ENCODE measurements around the gene KLHL6. TPM values are rescaled to one million over a fixed set of nuclear protein-coding genes. Genes with fewer than 3 reads are reported as not detected.
A peak's percentile ranks its signal among the peaks of the same experiment; 100 is the strongest.
"Not testable (repeated sequence)": the region's sequence is repeated elsewhere in the genome, so short reads cannot be mapped to it uniquely, and the experiment has no call there.

Gene KLHL6
- total RNA-seq, 1 experiment from 2014 or later = 41.1 TPM

DNA sequence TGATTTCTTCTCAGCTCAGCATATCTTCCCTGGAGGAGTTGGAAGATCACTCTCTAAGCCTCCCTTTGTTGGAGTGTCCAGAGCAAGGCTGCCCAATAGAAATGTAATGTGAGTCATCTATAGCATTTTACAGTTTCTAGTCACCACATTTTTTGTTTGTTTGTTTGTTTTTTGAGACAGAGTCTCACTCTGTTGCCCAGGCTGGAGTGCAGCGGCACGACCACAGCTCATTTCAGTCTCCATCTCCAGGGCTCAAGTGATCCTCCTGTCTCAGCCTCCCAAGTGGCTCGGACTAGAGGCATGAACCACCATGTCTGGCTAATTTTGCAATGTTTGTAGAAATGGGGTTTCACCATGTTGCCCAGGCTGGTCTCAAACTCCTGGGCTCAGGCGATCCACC, 21.3 kb downstream of the KLHL6 start:
- DNase-seq = no peak
- H3K36me3 ChIP-seq (ENCODE audit: insufficient read depth, low read length) = no peaks in the 10 kb centered on the region
- no peaks in the 10 kb centered on the region for H3K27me3 ChIP-seq (ENCODE audit: low read length)
- H2AFZ ChIP-seq (ENCODE audit: low read length) = no peak overlapping the region
- H3K79me2 ChIP-seq (ENCODE audit: low read length) = peaks cover 35% of the 10 kb centered on the region
- H3K4me1 ChIP-seq (ENCODE audit: low read length) = peaks cover 63% of the 10 kb centered on the region
- no peak overlapping the region for H3K4me3 ChIP-seq (ENCODE audit: low read length)
- peaks cover 11% of the 10 kb centered on the region; the same call in 1 of the 2 replicates for H4K20me1 ChIP-seq (ENCODE audit: insufficient read depth, low read depth, low read length)
- peak overlapping the region; percentile 21 for H3K4me2 ChIP-seq (ENCODE audit: low read depth, low read length, poor library complexity, severe bottlenecking)
- no peak overlapping the region for H3K9ac ChIP-seq (ENCODE audit: low read length)
- no peaks in the 10 kb centered on the region for H3K9me2 ChIP-seq (replicated peaks; ENCODE audit: insufficient read depth, low read length)
- H3K9me3 ChIP-seq (ENCODE audit: low read length) = no peaks in the 10 kb centered on the region
- H3K27ac ChIP-seq (ENCODE audit: low read length) = 0 out of 2 replicates have a peak overlapping the region, but pooled peaks have one; percentile 27

DNA sequence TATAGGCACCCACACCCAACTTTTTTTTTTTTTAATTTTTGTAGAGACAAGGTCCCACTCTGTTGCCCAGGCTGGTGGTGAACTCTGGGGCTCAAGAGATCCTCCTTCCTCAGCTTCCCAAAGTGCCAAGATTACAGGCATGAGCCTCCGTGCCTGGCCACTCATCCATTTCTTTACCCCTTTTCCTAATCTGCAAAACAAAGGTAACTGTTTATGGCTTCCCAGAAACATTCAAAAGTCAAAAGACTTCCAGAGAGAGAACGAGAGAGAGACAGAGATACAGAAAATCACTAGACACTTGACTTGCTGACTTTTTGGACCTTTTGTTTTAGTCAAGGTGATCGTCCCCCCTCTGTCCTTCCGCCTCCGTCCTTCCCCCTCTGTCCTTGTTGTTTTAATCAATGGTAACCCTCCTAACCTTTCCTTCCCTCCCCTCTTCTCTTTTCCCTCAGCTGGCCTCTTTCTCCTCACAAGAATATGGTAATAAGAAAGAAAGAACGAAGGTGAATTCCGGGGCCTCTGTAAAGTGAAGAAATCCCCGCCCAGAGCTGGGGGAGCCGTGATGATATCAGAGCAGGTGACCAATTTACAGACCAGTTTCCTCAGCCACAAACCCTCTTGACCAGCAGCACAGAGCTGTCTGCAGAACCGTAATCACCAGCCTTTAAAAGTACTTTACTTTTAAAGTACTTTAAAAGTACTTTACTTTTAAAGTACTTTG, 21.9 kb downstream of the KLHL6 start:
- peak overlapping the region; percentile 27; the same call in 1 of the 2 replicates for H3K27ac ChIP-seq (ENCODE audit: low read length)
- H3K36me3 ChIP-seq (ENCODE audit: insufficient read depth, low read length) = no peaks in the 10 kb centered on the region
- H3K4me2 ChIP-seq (ENCODE audit: low read depth, low read length, poor library complexity, severe bottlenecking) = peak overlapping the region; percentile 21

DNA sequence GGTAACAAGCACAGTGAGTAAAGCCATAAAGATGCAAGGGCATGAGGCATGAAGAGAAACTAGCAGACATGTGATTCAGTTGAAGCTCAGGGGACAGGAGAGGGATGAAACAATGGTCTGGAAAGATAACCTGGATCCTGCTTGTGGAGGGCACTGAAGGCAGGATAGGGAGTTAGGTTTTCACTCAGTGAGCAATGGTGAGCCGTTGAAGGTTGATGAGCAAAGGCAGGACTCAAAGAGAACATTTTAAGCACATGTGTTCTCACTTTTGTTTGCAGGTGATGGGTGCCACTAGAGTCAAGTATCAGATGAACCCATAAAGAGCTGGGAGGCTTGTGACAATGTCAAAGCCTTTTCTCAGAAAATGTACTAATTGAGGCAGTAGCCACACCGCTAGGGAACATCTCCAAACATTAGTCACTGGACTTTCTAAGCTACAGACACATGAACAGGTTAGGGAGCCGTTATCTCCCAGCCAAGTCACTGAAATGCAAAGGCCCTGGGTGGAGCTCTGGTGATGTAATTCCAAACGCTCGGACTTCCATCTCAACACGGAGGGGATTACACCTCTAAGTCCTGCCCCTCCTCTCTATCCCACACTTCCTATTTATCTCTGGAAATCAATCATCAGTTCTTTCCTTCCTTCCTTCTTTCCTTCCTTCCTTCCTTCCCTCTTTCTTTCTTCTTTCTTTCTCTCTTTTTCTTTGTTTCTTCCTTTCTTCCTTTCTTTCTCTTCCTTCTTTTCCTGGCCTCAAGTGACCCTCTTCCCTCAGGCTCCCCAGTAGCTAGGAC, 22.7 kb downstream of the KLHL6 start:
- no peak for DNase-seq
- Histone ChIP-seq H3K27me3 (ENCODE audit: low read length) (no peaks in the 10 kb centered on the region), H2AFZ (ENCODE audit: low read length) (no peak overlapping the region), H4K20me1 (ENCODE audit: insufficient read depth, low read depth, low read length) (peaks cover 3% of the 10 kb centered on the region; the same call in 1 of the 2 replicates), H3K36me3 (ENCODE audit: insufficient read depth, low read length) (no peaks in the 10 kb centered on the region), H3K27ac (ENCODE audit: low read length) (peak overlapping the region; percentile 27; the same call in 1 of the 2 replicates), H3K9me3 (ENCODE audit: low read length) (no peaks in the 10 kb centered on the region), H3K4me1 (ENCODE audit: low read length) (peaks cover 49% of the 10 kb centered on the region), H3K9me2 (replicated peaks; ENCODE audit: insufficient read depth, low read length) (no peaks in the 10 kb centered on the region), H3K4me3 (ENCODE audit: low read length) (no peak overlapping the region), H3K4me2 (ENCODE audit: low read depth, low read length, poor library complexity, severe bottlenecking) (peak overlapping the region; percentile 21), H3K9ac (ENCODE audit: low read length) (no peak overlapping the region), H3K79me2 (ENCODE audit: low read length) (peaks cover 38% of the 10 kb centered on the region)

More for the DNA sequence above, 21.9 kb downstream of the KLHL6 start:
- H3K9ac ChIP-seq (ENCODE audit: low read length) = peak overlapping the region; percentile 7; the same call in 1 of the 2 replicates
- peaks cover 4% of the 10 kb centered on the region; the same call in 1 of the 2 replicates for H4K20me1 ChIP-seq (ENCODE audit: insufficient read depth, low read depth, low read length)
- no peaks in the 10 kb centered on the region for H3K9me2 ChIP-seq (replicated peaks; ENCODE audit: insufficient read depth, low read length)
- H3K27me3 ChIP-seq (ENCODE audit: low read length) = no peaks in the 10 kb centered on the region
- H3K4me3 ChIP-seq (ENCODE audit: low read length) = no peak overlapping the region
- H3K79me2 ChIP-seq (ENCODE audit: low read length) = peaks cover 38% of the 10 kb centered on the region
- DNase-seq = no peak
- H2AFZ ChIP-seq (ENCODE audit: low read length) = no peak overlapping the region
- no peaks in the 10 kb centered on the region for H3K9me3 ChIP-seq (ENCODE audit: low read length)
- peaks cover 56% of the 10 kb centered on the region for H3K4me1 ChIP-seq (ENCODE audit: low read length)

DNA sequence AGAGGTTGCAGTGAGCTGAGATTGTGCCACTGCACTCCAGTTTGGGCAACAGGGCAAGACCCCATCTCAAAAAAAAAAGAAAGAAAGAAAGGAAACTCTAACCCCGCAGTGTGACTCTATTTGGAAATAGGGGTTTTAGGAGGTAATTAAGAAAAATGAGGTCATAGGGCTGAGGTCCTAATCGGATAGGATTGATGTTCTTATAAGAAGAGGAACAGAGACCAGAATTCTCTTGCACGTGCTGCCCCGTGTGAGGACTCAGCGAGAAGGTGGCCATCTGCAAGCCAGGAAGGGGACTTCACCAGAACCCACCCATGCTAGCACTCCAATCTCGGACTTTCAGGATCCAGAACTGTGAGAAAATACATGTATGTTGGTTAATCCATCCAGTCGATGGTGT, 25.8 kb downstream of the KLHL6 start:
- peaks cover 8% of the 10 kb centered on the region; the same call in 1 of the 2 replicates for H3K36me3 ChIP-seq (ENCODE audit: insufficient read depth, low read length)
- H3K9me3 ChIP-seq (ENCODE audit: low read length) = no peaks in the 10 kb centered on the region
- H3K27ac ChIP-seq (ENCODE audit: low read length) = no peak overlapping the region
- H3K4me3 ChIP-seq (ENCODE audit: low read length) = no peak overlapping the region
- H3K4me1 ChIP-seq (ENCODE audit: low read length) = peaks cover 20% of the 10 kb centered on the region
- no peak for DNase-seq
- no peaks in the 10 kb centered on the region for H3K27me3 ChIP-seq (ENCODE audit: low read length)
- peaks cover 29% of the 10 kb centered on the region; the same call in 1 of the 2 replicates for H3K79me2 ChIP-seq (ENCODE audit: low read length)
- no peaks in the 10 kb centered on the region for H3K9me2 ChIP-seq (replicated peaks; ENCODE audit: insufficient read depth, low read length)
- H3K9ac ChIP-seq (ENCODE audit: low read length) = no peak overlapping the region
- H2AFZ ChIP-seq (ENCODE audit: low read length) = no peak overlapping the region
- H4K20me1 ChIP-seq (ENCODE audit: insufficient read depth, low read depth, low read length) = peaks cover 3% of the 10 kb centered on the region; the same call in 1 of the 2 replicates
- H3K4me2 ChIP-seq (ENCODE audit: low read depth, low read length, poor library complexity, severe bottlenecking) = no peak overlapping the region

DNA sequence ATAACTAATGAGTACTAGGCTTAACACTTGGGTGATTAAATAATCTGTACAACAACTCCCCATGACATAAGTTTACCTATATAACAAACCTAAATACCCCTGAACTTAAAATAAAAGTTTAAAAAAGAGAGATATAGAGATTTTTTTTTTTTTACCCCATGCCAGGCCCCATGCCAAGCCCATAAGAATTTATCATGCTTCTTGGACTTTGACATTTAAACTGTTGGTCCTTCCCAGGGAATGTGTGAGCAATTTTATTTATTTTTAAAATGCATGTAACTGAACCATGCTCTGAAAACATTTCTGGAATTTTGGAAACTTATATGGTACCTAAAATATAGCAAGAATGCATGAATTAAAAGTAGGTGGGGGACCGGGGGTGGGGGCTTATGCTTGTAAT, 26.3 kb downstream of the KLHL6 start:
- peaks cover 17% of the 10 kb centered on the region for H3K4me1 ChIP-seq (ENCODE audit: low read length)
- no peak overlapping the region for H3K9ac ChIP-seq (ENCODE audit: low read length)
- H3K27ac ChIP-seq (ENCODE audit: low read length) = no peak overlapping the region
- H3K27me3 ChIP-seq (ENCODE audit: low read length) = no peaks in the 10 kb centered on the region
- no peak for DNase-seq
- H3K79me2 ChIP-seq (ENCODE audit: low read length) = peaks cover 26% of the 10 kb centered on the region; the same call in 1 of the 2 replicates
- peaks cover 8% of the 10 kb centered on the region; the same call in 1 of the 2 replicates for H3K36me3 ChIP-seq (ENCODE audit: insufficient read depth, low read length)
- H3K9me3 ChIP-seq (ENCODE audit: low read length) = no peaks in the 10 kb centered on the region
- no peak overlapping the region for H3K4me3 ChIP-seq (ENCODE audit: low read length)
- H2AFZ ChIP-seq (ENCODE audit: low read length) = no peak overlapping the region
- H3K9me2 ChIP-seq (replicated peaks; ENCODE audit: insufficient read depth, low read length) = no peaks in the 10 kb centered on the region
- no peak overlapping the region for H3K4me2 ChIP-seq (ENCODE audit: low read depth, low read length, poor library complexity, severe bottlenecking)
- peaks cover under 1% of the 10 kb centered on the region; the same call in 1 of the 2 replicates for H4K20me1 ChIP-seq (ENCODE audit: insufficient read depth, low read depth, low read length)

DNA sequence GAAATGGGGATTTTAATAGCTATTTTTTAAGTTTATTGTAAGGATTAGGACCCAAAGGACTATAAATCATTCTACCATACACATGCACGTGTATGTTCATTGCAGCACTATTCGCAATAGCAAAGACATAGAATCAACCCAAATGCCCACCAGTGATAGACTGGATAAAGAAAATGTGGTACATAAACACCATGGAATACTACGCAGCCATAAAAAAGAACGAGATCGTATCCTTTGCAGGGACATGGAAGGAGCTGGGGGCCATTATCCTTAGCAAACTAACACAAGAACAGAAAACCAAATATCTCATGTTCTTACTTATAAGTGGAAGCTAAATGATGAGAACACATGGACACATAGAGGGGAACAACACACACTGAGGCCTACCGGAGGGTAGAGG, 26.7 kb downstream of the KLHL6 start:
- H3K79me2 ChIP-seq (ENCODE audit: low read length) = peaks cover 26% of the 10 kb centered on the region; the same call in 1 of the 2 replicates
- not testable (repeated sequence) for H3K36me3 ChIP-seq (ENCODE audit: insufficient read depth, low read length); H3K27ac ChIP-seq (ENCODE audit: low read length)

DNA sequence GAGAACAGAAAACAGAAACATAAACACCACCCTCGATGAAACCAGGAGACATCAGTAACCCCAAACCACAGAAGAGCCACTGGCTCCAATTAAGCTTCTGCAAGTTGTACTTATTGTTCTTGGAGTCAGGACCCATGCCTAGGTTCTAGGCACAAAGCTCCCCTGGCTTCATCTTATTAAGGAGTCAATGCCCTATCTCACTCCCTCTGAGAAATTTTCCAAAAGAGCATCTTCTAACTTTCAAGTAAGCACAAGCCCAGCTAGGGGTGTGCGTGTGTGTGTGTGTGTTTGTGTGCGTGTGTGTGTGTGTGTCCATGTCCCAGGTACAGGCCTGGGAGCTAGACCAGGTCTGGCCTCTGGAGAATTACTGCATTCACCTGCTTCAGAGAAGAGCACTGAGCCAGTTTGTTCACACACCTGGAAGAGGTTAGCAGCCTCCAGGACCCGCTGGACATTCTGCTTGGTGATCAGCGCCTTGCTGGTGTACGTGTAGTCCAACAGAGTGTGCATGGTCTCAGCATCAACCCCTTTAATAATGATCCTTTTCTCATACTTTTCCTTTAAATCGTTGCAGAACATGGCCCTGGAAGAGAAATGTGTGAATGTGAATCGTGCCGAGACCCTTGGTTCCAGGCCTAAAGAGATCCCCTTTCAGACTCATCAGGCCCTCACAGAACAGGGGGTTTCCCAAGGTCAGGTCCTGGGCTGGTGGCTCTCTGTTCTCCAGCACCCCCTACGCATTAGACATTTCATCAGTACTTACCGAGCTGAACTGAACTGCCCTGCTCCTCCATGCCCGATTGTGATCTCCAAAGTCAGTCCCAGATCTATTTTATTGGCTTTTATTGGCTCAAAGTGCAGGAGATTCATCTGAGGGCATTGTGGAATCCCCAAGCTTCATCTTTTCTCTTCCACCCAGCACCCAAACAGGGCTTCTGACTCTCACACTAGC, 27.8 kb downstream of the KLHL6 start:
- no peaks in the 10 kb centered on the region for H3K27me3 ChIP-seq (ENCODE audit: low read length)
- H2AFZ ChIP-seq (ENCODE audit: low read length) = no peak overlapping the region
- no peak overlapping the region for H3K27ac ChIP-seq (ENCODE audit: low read length)
- H3K9me2 ChIP-seq (replicated peaks; ENCODE audit: insufficient read depth, low read length) = no peaks in the 10 kb centered on the region
- H3K9me3 ChIP-seq (ENCODE audit: low read length) = no peaks in the 10 kb centered on the region
- peaks cover 8% of the 10 kb centered on the region; the same call in 1 of the 2 replicates for H3K36me3 ChIP-seq (ENCODE audit: insufficient read depth, low read length)
- no peak overlapping the region for H3K4me3 ChIP-seq (ENCODE audit: low read length)
- peaks cover 2% of the 10 kb centered on the region for H3K4me1 ChIP-seq (ENCODE audit: low read length)
- H3K79me2 ChIP-seq (ENCODE audit: low read length) = peaks cover 18% of the 10 kb centered on the region; the same call in 1 of the 2 replicates
- DNase-seq = no peak
- H4K20me1 ChIP-seq (ENCODE audit: insufficient read depth, low read depth, low read length) = no peaks in the 10 kb centered on the region
- no peak overlapping the region for H3K9ac ChIP-seq (ENCODE audit: low read length)
- H3K4me2 ChIP-seq (ENCODE audit: low read depth, low read length, poor library complexity, severe bottlenecking) = no peak overlapping the region

More for the DNA sequence above, 26.7 kb downstream of the KLHL6 start:
- not testable (repeated sequence) for H3K9me2 ChIP-seq (replicated peaks; ENCODE audit: insufficient read depth, low read length); H2AFZ ChIP-seq (ENCODE audit: low read length); H4K20me1 ChIP-seq (ENCODE audit: insufficient read depth, low read depth, low read length); DNase-seq; H3K9ac ChIP-seq (ENCODE audit: low read length); H3K4me3 ChIP-seq (ENCODE audit: low read length); H3K4me2 ChIP-seq (ENCODE audit: low read depth, low read length, poor library complexity, severe bottlenecking); H3K27me3 ChIP-seq (ENCODE audit: low read length); H3K9me3 ChIP-seq (ENCODE audit: low read length)
- peaks cover 12% of the 10 kb centered on the region for H3K4me1 ChIP-seq (ENCODE audit: low read length)

Data from Karpas-422 (cell line).